ENCODE data around the gene TTC29. TPM values are rescaled to one million over a fixed set of nuclear protein-coding genes. Genes with fewer than 3 reads are reported as not detected.

Gene TTC29
- total and polyA plus RNA-seq, 2 donors (not counting 1 experiment from before 2014, with no cell fraction given): 0.03 TPM; not detected in 1

DNA sequence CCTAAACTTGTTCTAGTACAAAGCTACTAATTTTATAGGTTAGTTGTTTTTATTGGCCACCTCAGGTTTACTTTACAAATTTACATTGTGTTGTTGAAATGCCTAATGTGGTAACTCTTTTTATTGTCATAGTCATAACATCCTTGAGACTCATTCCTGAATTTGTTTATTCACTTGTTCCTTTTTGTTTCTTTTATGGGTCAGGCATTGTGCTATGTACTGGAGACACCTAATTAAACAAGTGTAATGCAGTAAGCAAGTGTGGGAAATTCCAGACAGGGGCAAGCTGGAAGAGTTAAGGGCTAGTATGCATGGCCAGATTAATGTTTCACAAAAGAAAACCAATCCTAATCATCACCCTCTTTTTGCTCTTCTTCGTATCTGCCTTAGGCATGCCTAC, 30.5 kb upstream of the TTC29 start:
- Histone ChIP-seq H3K9me3 (ENCODE audit: control insufficient read depth, insufficient read depth, low read depth, low read length) (no peaks in the 10 kb centered on the region), H3K4me2 (ENCODE audit: extremely low read depth, insufficient read depth, low read length) (no peak overlapping the region)

GRCh38 chr4:146975527-146975926, 29.9 kb upstream of the TTC29 start:
- H3K4me2 ChIP-seq (ENCODE audit: extremely low read depth, insufficient read depth, low read length): no peak overlapping the region
- H3K36me3 ChIP-seq (ENCODE audit: control insufficient read depth, insufficient read depth, low read length): no peaks in the 10 kb centered on the region
- no peak overlapping the region for H3K4me3 ChIP-seq (replicated peaks in 1 of 4; ENCODE audit: control extremely low read depth in 1 of 4, insufficient read depth in 1 of 4, low read depth in 3 of 4, low read length in 4 of 4)
- DNase-seq (ENCODE audit: low read depth in 2 of 2): no peak
- H3K4me1 ChIP-seq (ENCODE audit: control insufficient read depth, extremely low read depth, insufficient read depth, low read length): no peaks in the 10 kb centered on the region
- H3K27ac ChIP-seq (ENCODE audit: insufficient read depth, low read length): no peak overlapping the region
- no peaks in the 10 kb centered on the region for H3K9me3 ChIP-seq (ENCODE audit: control insufficient read depth, insufficient read depth, low read depth, low read length)
- no peak overlapping the region for H3K9ac ChIP-seq (ENCODE audit: insufficient read depth, low read length)
- TF ChIP-seq CTCF (conservative IDR thresholded peaks at IDR 0.05 in 1 of 2, IDR thresholded peaks at IDR 0.05 in 1 of 2; ENCODE audit: low read depth in 1 of 2, low read length in 2 of 2) (no peak), EZH2 (IDR thresholded peaks at IDR 0.05; ENCODE audit: low read length, missing control alignments) (no peak)
- H3K27me3 ChIP-seq (ENCODE audit: control insufficient read depth, insufficient read depth, low read length): no peaks in the 10 kb centered on the region
- H2AFZ ChIP-seq (ENCODE audit: low read length): no peak overlapping the region
- H4K20me1 ChIP-seq (ENCODE audit: control insufficient read depth, extremely low read depth, insufficient read depth, low read length): no peaks in the 10 kb centered on the region
- H3K79me2 ChIP-seq (ENCODE audit: control insufficient read depth, insufficient read depth, low read length): no peaks in the 10 kb centered on the region

More for the DNA sequence above, 30.5 kb upstream of the TTC29 start:
- H3K27ac ChIP-seq (ENCODE audit: insufficient read depth, low read length): no peak overlapping the region
- H3K4me3 ChIP-seq (replicated peaks in 1 of 4; ENCODE audit: control extremely low read depth in 1 of 4, insufficient read depth in 1 of 4, low read depth in 3 of 4, low read length in 4 of 4): no peak overlapping the region
- H3K27me3 ChIP-seq (ENCODE audit: control insufficient read depth, insufficient read depth, low read length): no peaks in the 10 kb centered on the region
- no peaks in the 10 kb centered on the region for H3K36me3 ChIP-seq (ENCODE audit: control insufficient read depth, insufficient read depth, low read length)
- H3K9ac ChIP-seq (ENCODE audit: insufficient read depth, low read length): no peak overlapping the region
- no peak overlapping the region for H2AFZ ChIP-seq (ENCODE audit: low read length)
- H3K79me2 ChIP-seq (ENCODE audit: control insufficient read depth, insufficient read depth, low read length): no peaks in the 10 kb centered on the region
- H3K4me1 ChIP-seq (ENCODE audit: control insufficient read depth, extremely low read depth, insufficient read depth, low read length): no peaks in the 10 kb centered on the region
- TF ChIP-seq EZH2 (IDR thresholded peaks at IDR 0.05; ENCODE audit: low read length, missing control alignments): no peak
- no peaks in the 10 kb centered on the region for H4K20me1 ChIP-seq (ENCODE audit: control insufficient read depth, extremely low read depth, insufficient read depth, low read length)
- DNase-seq (ENCODE audit: low read depth in 2 of 2): no peak

DNA sequence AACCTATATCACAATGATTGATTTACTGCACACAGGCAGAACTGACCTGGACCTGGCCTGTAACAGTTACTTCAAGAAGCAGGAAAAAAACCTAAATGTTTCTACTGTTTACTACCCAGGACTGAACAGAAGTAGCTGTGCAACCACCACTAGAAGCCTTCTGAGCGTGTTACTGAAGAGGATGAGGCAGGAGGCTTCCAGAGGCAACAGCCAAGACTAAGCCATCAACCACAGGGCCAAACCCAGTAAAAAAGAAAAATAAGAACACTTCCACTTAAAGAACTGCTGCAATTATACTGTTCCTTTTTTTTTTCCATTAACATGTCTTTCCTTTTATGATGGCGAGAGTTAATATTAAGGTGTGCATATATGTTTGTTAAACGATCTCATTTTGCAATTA, 29.4 kb upstream of the TTC29 start:
- TF ChIP-seq CTCF (conservative IDR thresholded peaks at IDR 0.05 in 1 of 2, IDR thresholded peaks at IDR 0.05 in 1 of 2; ENCODE audit: low read depth in 1 of 2, low read length in 2 of 2) (no peak), EZH2 (IDR thresholded peaks at IDR 0.05; ENCODE audit: low read length, missing control alignments) (no peak)
- Histone ChIP-seq H3K9ac (ENCODE audit: insufficient read depth, low read length) (no peak overlapping the region), H3K27me3 (ENCODE audit: control insufficient read depth, insufficient read depth, low read length) (no peaks in the 10 kb centered on the region)

More for the DNA sequence above, 29.4 kb upstream of the TTC29 start:
- H3K4me3 ChIP-seq (replicated peaks in 1 of 4; ENCODE audit: control extremely low read depth in 1 of 4, insufficient read depth in 1 of 4, low read depth in 3 of 4, low read length in 4 of 4): no peak overlapping the region
- no peaks in the 10 kb centered on the region for H3K4me1 ChIP-seq (ENCODE audit: control insufficient read depth, extremely low read depth, insufficient read depth, low read length)
- H3K27ac ChIP-seq (ENCODE audit: insufficient read depth, low read length): no peak overlapping the region
- no peaks in the 10 kb centered on the region for H3K36me3 ChIP-seq (ENCODE audit: control insufficient read depth, insufficient read depth, low read length)
- no peaks in the 10 kb centered on the region for H3K9me3 ChIP-seq (ENCODE audit: control insufficient read depth, insufficient read depth, low read depth, low read length)
- no peak for DNase-seq (ENCODE audit: low read depth in 2 of 2)
- H2AFZ ChIP-seq (ENCODE audit: low read length): no peak overlapping the region
- no peak overlapping the region for H3K4me2 ChIP-seq (ENCODE audit: extremely low read depth, insufficient read depth, low read length)
- H3K79me2 ChIP-seq (ENCODE audit: control insufficient read depth, insufficient read depth, low read length): no peaks in the 10 kb centered on the region
- no peaks in the 10 kb centered on the region for H4K20me1 ChIP-seq (ENCODE audit: control insufficient read depth, extremely low read depth, insufficient read depth, low read length)

Measured in fibroblast of lung (primary cell).